HepG2 (cell line): ENCODE data around the gene OLAH. TPM values are rescaled to one million over a fixed set of nuclear protein-coding genes. Genes with fewer than 3 reads are reported as not detected.

Source experiments
- ATAC-seq: fragments of 200-7000 bp; cut with Tn5 transposase; 3 replicates; pipeline ENCODE4 v1.9.1; 2020; ENCODE audit warnings: mild to moderate bottlenecking, moderate library complexity
- BruUV-seq: library from RNA; stranded (reverse); fragments of 400-500 nt; replicated peaks from 2 replicates; lab custom pipeline; 2021; lab: Mats Ljungman, UMichigan
- CTCF ChIA-PET: fragments of 300-600 bp; formaldehyde crosslinking; extraction: SDS; loops from one replicate; lab custom pipeline; 2021; ENCODE audit warnings: low total read pairs, inconsistent platforms, low intra/inter-chr PET ratio; lab: Yijun Ruan, JAX
- POLR2A ChIA-PET: fragments of 350-600 bp; sonication (Branson Sonifier 250); formaldehyde crosslinking; loops from one replicate; lab custom pipeline; 2020; ENCODE audit warnings: antibody characterized with exemption, inconsistent platforms; lab: Yijun Ruan, JAX
- DNase-seq: peaks from one replicate; pipeline ENCODE4 v3.0.0-alpha.2; 2015; ENCODE audit warnings: low spot score
- FAIRE-seq: peaks from 3 replicates; lab custom pipeline; 2011; peaks lifted over from hg19 to GRCh38; lab: Jason Lieb, UNC
- H2AFZ ChIP-seq: one replicate; pipeline ENCODE4 v1.6.1; 2011; ENCODE audit warnings: low read length, inconsistent platforms
- H3K27ac ChIP-seq: fragments of 300-600 bp; 3 replicates; pipeline ENCODE4 v1.8.0; 2011; ENCODE audit warnings: mixed run types, mild to moderate bottlenecking, mixed read lengths, low read length, inconsistent platforms; ENCODE audit not compliant: insufficient read depth; ENCODE audit errors: extremely low read length
- H3K27me3 ChIP-seq, 2 experiments: fragments of 200-600 bp in 1 of 2; 2 replicates in 1 of 2; 3 replicates in 1 of 2; pipeline versions ENCODE4 v1.6.0 to v1.8.0; 2011; ENCODE audit warnings: low read length in 2 of 2, mild to moderate bottlenecking in 2 of 2, moderate library complexity in 2 of 2, inconsistent platforms in 1 of 2; ENCODE audit not compliant: insufficient read depth in 2 of 2, control insufficient read depth in 1 of 2
- H3K36me3 ChIP-seq, 2 experiments: fragments of 200-600 bp in 1 of 2; replicated peaks in 1 of 2; 2 replicates in 1 of 2; 3 replicates in 1 of 2; pipeline versions ENCODE4 v1.5.1 to v1.8.0; 2011; ENCODE audit warnings: low read length in 2 of 2, inconsistent platforms in 1 of 2; ENCODE audit not compliant: insufficient read depth in 2 of 2, control insufficient read depth in 1 of 2
- H3K4me1 ChIP-seq: 2 replicates; pipeline ENCODE4 v1.5.1; 2012; ENCODE audit warnings: low read length, inconsistent platforms; ENCODE audit not compliant: insufficient read depth
- H3K4me2 ChIP-seq: 2 replicates; pipeline ENCODE4 v1.6.0; 2011; ENCODE audit warnings: low read depth, low read length, inconsistent platforms
- H3K4me3 ChIP-seq, 3 experiments: fragments of 200-600 bp in 1 of 3; sonication (generic), shearing (Covaris generic) in 1 of 3; replicated peaks in 1 of 3; 2 replicates each; pipeline ENCODE4 v1.5.1; 2011 to 2016; ENCODE audit warnings: low read length in 3 of 3, inconsistent platforms in 2 of 3, low read depth in 2 of 3, mild to moderate bottlenecking in 2 of 3, control low read depth in 1 of 3, mixed read lengths in 1 of 3; ENCODE audit not compliant: insufficient read depth in 1 of 3
- H3K79me2 ChIP-seq: one replicate; pipeline ENCODE4 v1.6.1; 2011; ENCODE audit warnings: low read length, inconsistent platforms; ENCODE audit not compliant: insufficient read depth
- H3K9ac ChIP-seq: 2 replicates; pipeline ENCODE4 v1.6.0; 2011; ENCODE audit warnings: mild to moderate bottlenecking, low read depth, low read length, inconsistent platforms; ENCODE audit not compliant: insufficient read depth
- H3K9me3 ChIP-seq: 2 replicates; pipeline ENCODE4 v1.5.1; 2012; ENCODE audit warnings: mild to moderate bottlenecking, low read length
- H4K20me1 ChIP-seq: 2 replicates; pipeline ENCODE4 v1.6.0; 2011; ENCODE audit warnings: inconsistent platforms, mild to moderate bottlenecking, low read length, moderate library complexity; ENCODE audit not compliant: insufficient read depth
- BRCA1 ChIP-seq: sonication (generic); formaldehyde crosslinking; IDR thresholded peaks from 2 replicates; pipeline ENCODE4 v1.4.0; 2020; ENCODE audit warnings: missing genetic modification reagents
- DPF2 ChIP-seq: sonication (generic); formaldehyde crosslinking; IDR thresholded peaks from 2 replicates; pipeline ENCODE4 v1.4.0; 2020; ENCODE audit warnings: mild to moderate bottlenecking, low read depth, missing genetic modification reagents, borderline replicate concordance
- KLF6 ChIP-seq: IDR thresholded peaks from 2 replicates; pipeline ENCODE4 v1.8.0; 2016; ENCODE audit warnings: missing biosample characterization, missing genetic modification reagents
- NR3C1 ChIP-seq: sonication (generic); formaldehyde crosslinking; IDR thresholded peaks from 2 replicates; pipeline ENCODE4 v1.4.0; 2020; ENCODE audit warnings: missing genetic modification reagents
- ZBTB4 ChIP-seq: sonication (generic); formaldehyde crosslinking; IDR thresholded peaks from 2 replicates; pipeline ENCODE4 v1.4.0; 2020; ENCODE audit warnings: missing genetic modification reagents, mild to moderate bottlenecking, borderline replicate concordance
- ZNF136 ChIP-seq: sonication (generic); formaldehyde crosslinking; IDR thresholded peaks from 2 replicates; pipeline ENCODE4 v1.8.1; 2022; ENCODE audit warnings: low read depth, mild to moderate bottlenecking, moderate library complexity, missing genetic modification reagents
- ZNF580 ChIP-seq: IDR thresholded peaks from 2 replicates; pipeline ENCODE4 v1.6.1; 2016; ENCODE audit warnings: low read depth, borderline replicate concordance
- ZNF652 ChIP-seq: IDR thresholded peaks from 2 replicates; pipeline ENCODE4 v1.6.1; 2016; ENCODE audit warnings: low read depth, borderline replicate concordance
- ZNF678 ChIP-seq: sonication (generic); formaldehyde crosslinking; IDR thresholded peaks from 2 replicates; pipeline ENCODE4 v1.4.0; 2020; ENCODE audit warnings: mild to moderate bottlenecking, missing genetic modification reagents
- ZNF850 ChIP-seq: sonication (generic); formaldehyde crosslinking; conservative IDR thresholded peaks from 2 replicates; pipeline ENCODE4 v1.9.0; 2021; ENCODE audit warnings: mild to moderate bottlenecking, missing genetic modification reagents
- WGBS: methylation state at CpG from one replicate; pipeline ENCODE4 v1.1.6; 2017; ENCODE audit warnings: low lambda C conversion rate; 5-methylcytosine and 5-hydroxymethylcytosine counted together
- in situ Hi-C: cut with HindIII; loops from 2 replicates; pipeline ENCODE4 v1.10.0; 2017; ENCODE audit warnings: low pct_unique_long_range_greater_than_20kb; ENCODE audit not compliant: extremely low pct_ligation_motif_present
- intact Hi-C: fragments of 100-400 bp; cut with micrococcal nuclease; formaldehyde crosslinking; loops from one replicate; pipeline ENCODE4 v1.10.0; 2022; ENCODE audit not compliant: unreplicated experiment
- polyA plus RNA-seq, 8 experiments: library from polyadenylated mRNA; depleted of rRNA in 3 of 8; stranded (reverse) in 7 of 8; unstranded in 1 of 8; fragments of >200 nt; fragmentation: Illumina TruSeq in 4 of 8; extraction: Trizol in 4 of 8; gene quantifications; 2 replicates each; pipeline versions ENCODE4 v1.2.1 to v1.2.3, GENCODE V29; 2011 to 2016; ENCODE audit warnings: low read depth in 4 of 8, missing spikeins in 1 of 8, mixed read lengths in 1 of 8; ENCODE audit not compliant: insufficient read depth in 1 of 8
- total RNA-seq, 5 experiments: library from RNA; depleted of rRNA; stranded (reverse); fragments of >200 nt; fragmentation: Illumina TruSeq; extraction: Trizol; gene quantifications; 2 replicates each; pipeline ENCODE4 v1.2.3, GENCODE V29; 2016; ENCODE audit warnings: low read depth in 1 of 5
- TF ChIP-seq, protein P1 (sequence below): sonication (generic); formaldehyde crosslinking; IDR thresholded peaks from 2 replicates; pipeline ENCODE4 v1.4.0; 2020; ENCODE audit warnings: missing genetic modification reagents, borderline replicate concordance
- TF ChIP-seq, protein P2 (sequence below): IDR thresholded peaks from 2 replicates; pipeline ENCODE4 v1.6.1; 2016; ENCODE audit warnings: mild to moderate bottlenecking, missing biosample characterization, missing genetic modification reagents

Gene OLAH
- total and polyA plus RNA-seq, 2 of the 13 experiments (the other 11 are each of a cell fraction or from before 2014, with no cell fraction given), result 0.13 TPM; not detected in 1

DNA sequence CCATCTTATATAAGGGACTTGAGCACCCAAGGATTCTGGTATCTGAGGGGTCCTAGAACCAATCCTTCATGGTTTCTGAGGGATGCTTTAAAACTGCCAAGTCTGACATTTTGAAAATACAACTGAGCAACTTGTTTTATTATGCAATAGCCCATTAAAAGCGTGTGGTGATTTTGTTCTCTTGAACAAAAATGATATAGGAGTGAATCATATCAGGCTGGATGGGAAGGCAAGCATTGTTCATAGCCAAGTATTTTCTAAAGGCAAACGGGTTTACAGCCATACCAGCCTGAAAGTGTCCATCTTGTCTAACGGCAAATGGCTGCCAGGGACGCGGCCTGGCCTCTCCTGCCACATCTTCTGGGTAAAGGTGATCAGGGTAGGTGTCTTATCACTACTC lies 76.8 kb downstream of the OLAH start:
- in situ Hi-C loops, result no loop called here

More for the DNA sequence above, 76.8 kb downstream of the OLAH start:
- BruUV-seq, result no TSS peak
- no peaks in the 10 kb centered on the region for H3K79me2 ChIP-seq
- H3K27me3 ChIP-seq, result no peaks in the 10 kb centered on the region
- DNase-seq (no peak), ATAC-seq (no peak), FAIRE-seq (no peak)
- H4K20me1 ChIP-seq, result no peaks in the 10 kb centered on the region
- TF ChIP-seq ZNF580 (CRISPR knock-in tag) (no peak), ZNF136 (CRISPR knock-in tag) (no peak), ZNF652 (CRISPR knock-in tag) (no peak), ZNF678 (CRISPR knock-in tag) (no peak), ZNF850 (CRISPR knock-in tag) (no peak), NR3C1 (CRISPR knock-in tag) (no peak), DPF2 (CRISPR knock-in tag) (no peak), ZBTB4 (CRISPR knock-in tag) (no peak), KLF6 (CRISPR knock-in tag) (no peak), BRCA1 (CRISPR knock-in tag) (no peak)
- TF ChIP-seq, protein P1, sequence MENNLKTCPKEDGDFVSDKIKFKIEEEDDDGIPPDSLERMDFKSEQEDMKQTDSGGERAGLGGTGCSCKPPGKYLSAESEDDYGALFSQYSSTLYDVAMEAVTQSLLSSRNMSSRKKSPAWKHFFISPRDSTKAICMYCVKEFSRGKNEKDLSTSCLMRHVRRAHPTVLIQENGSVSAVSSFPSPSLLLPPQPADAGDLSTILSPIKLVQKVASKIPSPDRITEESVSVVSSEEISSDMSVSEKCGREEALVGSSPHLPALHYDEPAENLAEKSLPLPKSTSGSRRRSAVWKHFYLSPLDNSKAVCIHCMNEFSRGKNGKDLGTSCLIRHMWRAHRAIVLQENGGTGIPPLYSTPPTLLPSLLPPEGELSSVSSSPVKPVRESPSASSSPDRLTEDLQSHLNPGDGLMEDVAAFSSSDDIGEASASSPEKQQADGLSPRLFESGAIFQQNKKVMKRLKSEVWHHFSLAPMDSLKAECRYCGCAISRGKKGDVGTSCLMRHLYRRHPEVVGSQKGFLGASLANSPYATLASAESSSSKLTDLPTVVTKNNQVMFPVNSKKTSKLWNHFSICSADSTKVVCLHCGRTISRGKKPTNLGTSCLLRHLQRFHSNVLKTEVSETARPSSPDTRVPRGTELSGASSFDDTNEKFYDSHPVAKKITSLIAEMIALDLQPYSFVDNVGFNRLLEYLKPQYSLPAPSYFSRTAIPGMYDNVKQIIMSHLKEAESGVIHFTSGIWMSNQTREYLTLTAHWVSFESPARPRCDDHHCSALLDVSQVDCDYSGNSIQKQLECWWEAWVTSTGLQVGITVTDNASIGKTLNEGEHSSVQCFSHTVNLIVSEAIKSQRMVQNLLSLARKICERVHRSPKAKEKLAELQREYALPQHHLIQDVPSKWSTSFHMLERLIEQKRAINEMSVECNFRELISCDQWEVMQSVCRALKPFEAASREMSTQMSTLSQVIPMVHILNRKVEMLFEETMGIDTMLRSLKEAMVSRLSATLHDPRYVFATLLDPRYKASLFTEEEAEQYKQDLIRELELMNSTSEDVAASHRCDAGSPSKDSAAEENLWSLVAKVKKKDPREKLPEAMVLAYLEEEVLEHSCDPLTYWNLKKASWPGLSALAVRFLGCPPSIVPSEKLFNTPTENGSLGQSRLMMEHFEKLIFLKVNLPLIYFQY (CRISPR knock-in tag), result no peak
- TF ChIP-seq, protein P2, sequence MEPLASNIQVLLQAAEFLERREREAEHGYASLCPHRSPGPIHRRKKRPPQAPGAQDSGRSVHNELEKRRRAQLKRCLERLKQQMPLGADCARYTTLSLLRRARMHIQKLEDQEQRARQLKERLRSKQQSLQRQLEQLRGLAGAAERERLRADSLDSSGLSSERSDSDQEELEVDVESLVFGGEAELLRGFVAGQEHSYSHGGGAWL (CRISPR knock-in tag), result no peak
- CTCF ChIA-PET, result no interaction called here
- H3K9me3 ChIP-seq, result no peaks in the 10 kb centered on the region
- H3K27ac ChIP-seq, result no peak overlapping the region
- H3K4me3 ChIP-seq, result no peak overlapping the region
- H2AFZ ChIP-seq, result no peak overlapping the region
- no peak overlapping the region for H3K9ac ChIP-seq
- peaks cover 12 to 47% of the 10 kb centered on the region in 2 experiments; a peak in 4 of 5 replicates for H3K36me3 ChIP-seq
- H3K4me2 ChIP-seq, result no peak overlapping the region
- POLR2A ChIA-PET, result no interaction called here
- intact Hi-C loops, result no loop called here
- no peaks in the 10 kb centered on the region for H3K4me1 ChIP-seq
- 93% methylated on average over 5 of the region's 5 CpGs for WGBS
